ENCODE results near the gene PTPRZ1. TPM values are rescaled to one million over a fixed set of nuclear protein-coding genes. Genes with fewer than 3 reads are reported as not detected.

Gene PTPRZ1
- total RNA-seq, 6 experiments from 2014 or later, result 0.07 to 0.13 TPM; not detected in 4

DNA sequence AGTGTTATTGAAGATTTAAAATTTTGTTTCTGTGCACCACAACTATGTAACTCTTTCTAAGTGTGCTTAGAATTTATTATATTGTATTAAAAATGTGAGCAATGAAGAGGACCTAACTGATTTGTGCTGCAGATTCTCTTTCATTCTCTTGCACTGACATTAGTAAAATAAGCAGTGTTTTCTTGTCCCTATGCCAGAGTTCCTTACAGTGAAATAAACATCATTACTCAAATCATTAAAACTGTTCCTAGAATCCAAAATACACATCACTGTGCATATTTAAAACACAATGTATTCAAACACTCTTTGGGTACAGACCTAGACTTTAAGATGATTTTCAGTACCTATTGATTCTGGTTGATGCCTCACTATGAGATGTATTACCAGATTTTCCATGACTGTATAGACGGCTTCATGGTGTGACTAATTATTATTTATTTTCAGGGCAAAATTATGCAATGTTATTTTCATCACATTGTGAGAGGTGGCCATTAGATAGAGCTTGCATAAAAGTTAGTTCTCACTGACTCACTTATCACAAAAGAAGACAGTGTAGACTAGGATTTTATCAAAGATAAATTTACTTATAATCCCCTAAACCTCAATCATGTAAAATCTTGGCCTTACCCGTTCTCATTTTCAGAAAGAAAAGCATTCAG is 93.4 kb downstream of the PTPRZ1 start:
- Mint-ChIP-seq H3K4me3 (no peak overlapping the region), H3K27me3 (ENCODE audit: insufficient read depth) (peaks cover 2% of the 10 kb centered on the region; the same call in 1 of the 2 replicates), H3K4me1 (ENCODE audit: low read depth) (peaks cover 22% of the 10 kb centered on the region), H3K36me3 (ENCODE audit: low read depth) (no peaks in the 10 kb centered on the region), H3K9me3 (no peaks in the 10 kb centered on the region), H3K27ac (no peak overlapping the region)
- no peak for DNase-seq
- no peak for TF ChIP-seq CTCF (IDR thresholded peaks at IDR 0.05)

- Mint-ChIP-seq H3K36me3 (ENCODE audit: low read depth) (no peaks in the 10 kb centered on the region), H3K9me3 (no peaks in the 10 kb centered on the region), H3K4me3 (no peak overlapping the region), H3K27ac (no peak overlapping the region), H3K27me3 (ENCODE audit: insufficient read depth) (peaks cover 2% of the 10 kb centered on the region; the same call in 1 of the 2 replicates), H3K4me1 (ENCODE audit: low read depth) (peaks cover 16% of the 10 kb centered on the region; the same call in 1 of the 2 replicates)
- no peak for TF ChIP-seq CTCF (IDR thresholded peaks at IDR 0.05)
- no peak for DNase-seq
Measured at GRCh38 chr7:121966935-121967332, 94.0 kb downstream of the PTPRZ1 start.

- TF ChIP-seq CTCF (IDR thresholded peaks at IDR 0.05), result peak; percentile 33; the same call in 1 of the 2 replicates
- no peaks in the 10 kb centered on the region for H3K9me3 Mint-ChIP-seq
- H3K4me1 Mint-ChIP-seq (ENCODE audit: low read depth), result peaks cover 20% of the 10 kb centered on the region
- H3K27me3 Mint-ChIP-seq (ENCODE audit: insufficient read depth), result peaks cover 2% of the 10 kb centered on the region; the same call in 1 of the 2 replicates
- no peaks in the 10 kb centered on the region for H3K36me3 Mint-ChIP-seq (ENCODE audit: low read depth)
- no peak overlapping the region for H3K4me3 Mint-ChIP-seq
- H3K27ac Mint-ChIP-seq, result no peak overlapping the region
- no peak for DNase-seq
Measured at GRCh38 chr7:121985476-121986030, 112.6 kb downstream of the PTPRZ1 start.

GRCh38 chr7:121992068-121992467 is 119.1 kb downstream of the PTPRZ1 start:
- Mint-ChIP-seq H3K36me3 (ENCODE audit: low read depth) (no peaks in the 10 kb centered on the region), H3K27me3 (ENCODE audit: insufficient read depth) (no peaks in the 10 kb centered on the region), H3K27ac (no peak overlapping the region), H3K4me1 (ENCODE audit: low read depth) (peaks cover 38% of the 10 kb centered on the region), H3K4me3 (no peak overlapping the region), H3K9me3 (no peaks in the 10 kb centered on the region)
- no peak for DNase-seq
- TF ChIP-seq CTCF (IDR thresholded peaks at IDR 0.05), result no peak

DNA sequence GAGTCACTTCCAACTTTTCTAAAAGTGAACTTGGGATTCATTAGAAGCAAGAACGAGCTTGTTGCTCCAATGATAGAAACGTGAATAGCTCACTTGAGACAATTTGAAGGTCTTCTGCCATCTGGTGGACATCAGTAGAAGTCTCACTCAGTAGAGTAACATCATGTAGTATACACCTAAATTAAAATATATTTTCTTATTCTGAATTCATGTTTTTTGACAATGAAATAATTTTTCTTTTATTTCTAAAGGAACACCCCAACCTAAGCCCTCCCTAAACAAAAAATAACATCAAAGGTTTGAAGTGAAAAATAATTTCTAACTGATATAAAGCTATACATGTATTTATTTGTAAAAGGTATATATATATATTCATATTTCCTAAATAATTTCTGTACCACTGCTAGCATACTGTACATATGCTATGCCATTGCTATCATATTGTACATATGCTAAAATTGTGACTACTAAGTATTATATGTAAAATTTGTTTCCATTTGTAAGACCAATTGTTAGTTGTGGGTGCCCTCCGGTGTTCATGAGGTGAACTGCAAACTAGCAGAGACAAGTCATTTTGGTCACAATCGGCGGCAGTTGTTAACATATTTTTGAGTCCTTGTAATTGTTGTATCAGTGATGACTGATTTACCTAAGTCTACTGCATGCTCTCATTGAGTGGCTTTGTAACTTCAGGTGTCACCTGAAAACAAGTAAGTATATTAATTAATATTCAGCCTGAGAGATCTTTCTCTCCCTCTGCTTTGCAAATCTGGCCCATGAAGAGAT is 121.9 kb downstream of the PTPRZ1 start:
- no peaks in the 10 kb centered on the region for H3K9me3 Mint-ChIP-seq
- H3K4me1 Mint-ChIP-seq (ENCODE audit: low read depth), result peaks cover 20% of the 10 kb centered on the region
- H3K36me3 Mint-ChIP-seq (ENCODE audit: low read depth), result no peaks in the 10 kb centered on the region
- no peak overlapping the region for H3K4me3 Mint-ChIP-seq
- TF ChIP-seq CTCF (IDR thresholded peaks at IDR 0.05), result peak; percentile 89
- no peak overlapping the region for H3K27ac Mint-ChIP-seq
- DNase-seq, result peak; percentile 72
- H3K27me3 Mint-ChIP-seq (ENCODE audit: insufficient read depth), result no peaks in the 10 kb centered on the region

All from HFFc6 (cell line).